Activated CD8-positive, alpha-beta memory T cell treated with anti-CD3 and anti-CD28 coated beads for 24 hours (primary cell): ENCODE results near the gene MED27.
"Not testable (repeated sequence)": the region's sequence is repeated elsewhere in the genome, so short reads cannot be mapped to it uniquely, and the experiment has no call there.

Source experiments
- DNase-seq: peaks from one replicate; pipeline ENCODE4 v3.0.0-alpha.2; 2020

MED27 gene

GRCh38 chr9:132014218-132014805, 65.4 kb downstream of the MED27 start:
- DNase-seq = no peak

GRCh38 chr9:132012704-132013357, 66.8 kb downstream of the MED27 start:
- DNase-seq = no peak

- no peak for DNase-seq
Measured at GRCh38 chr9:132011896-132012295, 67.8 kb downstream of the MED27 start.

GRCh38 chr9:132011309-132011708, 68.4 kb downstream of the MED27 start:
- DNase-seq = no peak

DNA sequence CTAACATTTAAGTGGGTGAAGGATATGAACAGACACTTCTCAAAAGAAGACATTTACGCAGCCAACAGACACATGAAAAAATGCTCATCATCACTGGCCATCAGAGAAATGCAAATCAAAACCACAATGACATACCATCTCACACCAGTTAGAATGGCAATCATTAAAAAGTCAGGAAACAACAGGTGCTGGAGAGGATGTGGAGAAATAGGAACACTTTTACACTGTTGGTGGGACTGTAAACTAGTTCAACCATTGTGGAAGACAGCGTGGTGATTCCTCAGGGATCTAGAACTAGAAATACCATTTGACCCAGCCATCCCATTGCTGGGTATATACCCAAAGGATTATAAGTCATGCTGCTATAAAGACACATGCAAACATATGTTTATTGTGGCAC, 69.5 kb downstream of the MED27 start:
- not testable (repeated sequence) for DNase-seq

DNA sequence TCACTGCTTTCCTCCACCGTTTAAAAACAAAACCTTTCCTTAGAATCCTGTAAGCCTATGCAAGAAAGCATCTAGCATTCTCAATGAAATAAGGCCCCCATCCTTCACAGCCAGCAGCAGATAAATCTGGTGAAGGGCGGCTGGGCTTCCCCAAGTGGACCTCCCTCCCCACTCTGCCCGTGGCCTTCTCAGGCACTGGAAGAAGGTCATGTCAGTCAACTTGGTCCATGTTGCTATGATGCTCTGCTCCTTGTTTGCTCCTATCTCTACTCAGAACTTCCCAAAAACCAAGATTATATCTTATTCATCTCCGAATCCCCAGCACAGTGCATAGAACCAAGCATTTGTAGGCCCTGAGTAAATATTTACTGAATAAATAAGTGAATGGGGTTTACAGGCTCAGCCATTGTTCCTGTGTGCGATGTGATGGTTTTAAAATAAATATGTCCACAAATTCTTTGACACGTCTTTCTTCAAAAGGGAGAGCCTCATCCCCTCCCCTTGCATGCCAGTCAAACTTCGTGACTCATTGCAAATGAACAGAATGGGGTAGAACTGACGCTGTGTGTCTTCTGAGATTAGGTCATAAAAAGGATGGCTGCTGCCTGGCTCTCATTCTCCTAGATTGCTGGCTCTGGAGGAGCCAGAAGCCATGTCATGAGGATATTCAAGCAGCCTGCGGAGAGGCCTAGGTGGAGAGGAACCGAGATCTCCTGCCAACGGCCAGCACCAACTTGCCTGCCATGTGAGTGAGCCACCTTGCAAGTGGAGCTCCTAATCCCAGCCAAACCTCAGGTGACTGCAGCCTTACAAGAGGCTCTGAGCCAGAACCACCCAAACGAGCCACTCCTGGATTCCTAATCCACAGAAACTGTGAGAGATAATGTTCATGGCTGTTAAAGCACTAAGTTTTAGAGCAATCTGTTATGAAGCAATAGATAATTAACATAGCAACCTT, 70.5 kb downstream of the MED27 start:
- no peak for DNase-seq

GRCh38 chr9:132008184-132008803, 71.4 kb downstream of the MED27 start:
- no peak for DNase-seq

DNA sequence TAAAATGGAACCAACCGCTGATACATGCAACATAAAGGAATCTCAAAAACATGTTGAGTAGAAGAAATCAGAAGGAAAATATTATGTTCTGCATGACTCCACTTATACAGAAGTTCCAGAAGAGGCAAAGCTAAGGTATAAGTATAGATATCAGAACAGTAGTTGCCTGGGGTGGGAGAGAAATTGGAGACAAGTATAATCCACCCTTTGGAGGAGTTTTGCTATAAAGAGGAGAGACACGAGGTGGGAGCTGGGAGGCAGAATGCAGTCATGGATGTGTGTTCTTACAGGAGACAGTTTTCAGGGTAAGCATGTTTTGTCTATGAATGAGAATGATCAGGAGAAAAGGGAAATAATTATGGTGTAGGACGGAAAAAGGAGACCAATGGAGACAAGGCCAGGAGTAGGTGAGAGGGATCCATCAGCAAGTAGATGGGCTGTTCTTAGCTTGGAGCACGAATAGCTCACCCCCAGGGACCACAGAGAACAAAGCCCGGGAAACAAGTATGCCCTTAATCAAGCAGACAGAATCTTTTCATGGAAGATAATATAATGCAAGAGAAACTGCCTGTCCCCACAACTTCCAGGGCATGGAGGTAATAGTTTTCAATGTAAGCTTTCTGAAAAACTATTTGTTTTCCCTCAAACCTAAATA, 72.2 kb downstream of the MED27 start:
- DNase-seq = no peak

GRCh38 chr9:132006677-132007370, 72.8 kb downstream of the MED27 start:
- DNase-seq = peak; percentile 64

DNA sequence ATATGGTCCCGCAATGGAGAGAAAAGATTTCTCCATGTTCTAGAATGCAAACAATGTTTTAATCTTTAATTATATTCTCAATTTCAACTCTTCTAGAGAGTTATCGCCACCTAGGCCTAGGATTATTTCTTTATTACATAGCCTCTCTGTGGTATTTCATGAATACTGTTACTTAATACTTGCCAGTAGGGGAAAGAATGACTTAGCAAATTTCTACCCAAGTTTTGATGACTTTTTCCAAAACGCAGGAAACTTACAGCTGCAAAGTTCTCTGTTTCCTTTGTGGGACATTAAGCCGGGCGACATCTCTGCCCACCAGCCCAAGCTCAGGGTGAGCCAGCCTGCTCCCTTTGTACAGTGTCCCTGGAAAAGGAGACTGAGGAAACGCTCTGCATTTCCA, 73.8 kb downstream of the MED27 start:
- DNase-seq = no peak

- DNase-seq = no peak
Measured at GRCh38 chr9:132004323-132004722, 75.3 kb downstream of the MED27 start.

GRCh38 chr9:132003896-132004295, 75.8 kb downstream of the MED27 start:
- DNase-seq = no peak

DNA sequence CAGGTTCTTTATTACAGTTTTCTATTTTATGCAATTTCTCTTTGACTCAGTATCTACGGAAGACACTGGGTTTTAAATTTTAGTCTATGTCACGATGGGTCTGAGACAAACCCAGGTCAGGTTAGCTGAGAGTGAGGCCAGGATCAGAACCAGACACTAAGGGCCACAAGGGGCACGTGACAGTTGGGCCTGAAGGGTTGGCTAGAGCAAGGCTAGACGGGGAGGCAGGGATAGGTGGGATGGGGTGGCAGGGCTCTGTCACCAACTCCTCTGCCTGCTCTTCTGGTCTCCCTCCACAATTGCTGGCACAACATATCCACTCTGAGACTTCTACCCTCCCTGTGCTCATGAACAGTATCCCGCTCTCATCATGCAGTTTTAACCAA, 76.4 kb downstream of the MED27 start:
- DNase-seq = no peak

DNA sequence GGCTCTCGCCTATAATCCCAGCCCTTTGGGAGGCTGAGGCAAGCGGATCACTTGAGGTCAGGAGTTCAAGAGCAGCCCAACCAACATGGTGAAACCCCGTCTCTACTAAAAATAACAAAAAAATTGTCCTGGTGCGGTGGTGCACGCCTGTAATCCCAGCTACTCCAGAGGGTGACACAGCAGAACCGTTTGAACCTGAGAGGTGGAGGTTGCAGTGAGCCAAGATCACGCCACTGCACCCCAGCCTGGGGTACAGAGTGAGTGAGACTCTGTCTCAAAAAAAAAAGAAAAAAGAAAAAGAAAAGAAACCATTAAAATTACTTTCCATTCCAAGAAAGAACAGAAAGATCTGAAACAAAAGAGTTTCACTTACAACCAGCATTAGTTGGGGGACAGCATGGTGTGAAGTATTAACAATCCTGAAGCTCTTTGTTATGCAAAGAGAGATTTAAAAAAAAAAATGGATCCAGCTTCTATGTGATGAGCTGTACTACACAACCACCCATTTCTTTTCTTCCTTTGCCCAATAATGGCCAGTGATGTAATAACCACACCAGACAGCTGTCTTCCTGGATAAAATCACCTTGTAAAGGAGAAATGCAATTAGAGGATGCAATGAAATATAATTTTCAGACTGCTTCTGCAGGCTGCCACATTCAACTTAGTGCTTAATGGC, 76.9 kb downstream of the MED27 start:
- DNase-seq = no peak

DNA sequence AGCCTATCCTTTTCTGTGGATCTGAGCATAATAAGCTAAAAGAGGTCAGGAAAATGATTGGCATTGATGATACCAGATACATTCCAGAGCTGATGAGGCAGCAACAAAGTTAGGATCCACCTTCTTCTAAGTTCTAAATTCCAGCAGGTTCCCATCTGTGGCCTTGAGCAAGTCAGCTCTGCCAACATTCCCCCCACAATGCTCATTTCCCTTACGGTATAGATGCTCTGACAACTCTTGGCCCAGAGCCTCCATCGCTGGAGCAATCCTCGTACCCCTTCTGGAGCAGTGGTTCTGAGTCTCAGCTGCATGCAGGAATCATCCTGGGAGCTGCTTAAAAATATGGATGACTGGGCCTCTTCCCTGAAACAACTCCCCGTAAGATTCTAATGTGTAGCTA, 78.1 kb downstream of the MED27 start:
- DNase-seq = no peak

DNA sequence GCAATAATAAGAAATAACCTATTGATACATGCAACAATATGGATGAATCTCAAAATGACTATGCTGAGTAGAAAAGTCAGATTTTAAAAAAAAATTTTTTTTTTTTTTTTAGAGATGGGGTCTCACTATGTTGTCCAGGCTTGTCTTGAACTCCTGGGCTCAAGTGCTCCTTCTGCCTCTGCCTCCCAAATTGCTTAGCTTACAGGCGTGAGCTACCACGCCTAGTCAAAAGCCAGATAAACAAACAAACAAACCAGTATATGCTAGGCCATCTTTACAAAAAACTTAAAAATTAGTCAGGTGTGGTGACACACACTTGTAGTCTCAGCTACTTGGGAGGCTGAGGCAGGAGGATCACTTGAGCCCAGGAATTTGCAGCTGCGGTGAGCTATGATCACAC, 79.0 kb downstream of the MED27 start:
- no peak for DNase-seq

- no peak for DNase-seq
Measured at GRCh38 chr9:131999692-132000551, 79.7 kb downstream of the MED27 start.

- no peak for DNase-seq
Measured at GRCh38 chr9:131997779-131998178, 81.9 kb downstream of the MED27 start.

GRCh38 chr9:131997076-131997475, 82.6 kb downstream of the MED27 start:
- no peak for DNase-seq

- DNase-seq = no peak
Measured at GRCh38 chr9:131995382-131995781, 84.3 kb downstream of the MED27 start.
